ENCODE measurements around the gene HES6.
"Not testable (repeated sequence)": the region's sequence is repeated elsewhere in the genome, so short reads cannot be mapped to it uniquely, and the experiment has no call there.

The HES6 gene

DNA sequence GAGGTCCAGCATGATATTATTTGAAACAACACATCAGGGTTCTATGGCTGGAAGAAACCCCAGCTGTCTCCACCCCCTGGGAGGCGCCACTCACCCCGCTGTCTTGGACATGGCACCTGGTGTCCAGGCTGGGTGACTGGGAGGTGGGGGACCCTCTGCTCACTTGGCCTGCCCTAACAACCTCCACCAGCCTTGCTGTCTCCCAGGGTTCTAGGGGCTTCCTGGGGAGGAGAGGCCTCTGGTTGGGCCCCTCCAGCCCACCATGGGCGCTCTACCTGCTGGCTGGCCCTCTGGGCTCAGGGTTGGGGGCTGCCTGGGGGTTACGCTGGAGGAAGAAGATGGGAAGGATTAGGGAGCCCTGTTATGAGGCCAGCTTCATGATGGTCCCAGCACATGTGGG is 32.3 kb upstream of the HES6 start:
- DNase-seq = no peak

DNA sequence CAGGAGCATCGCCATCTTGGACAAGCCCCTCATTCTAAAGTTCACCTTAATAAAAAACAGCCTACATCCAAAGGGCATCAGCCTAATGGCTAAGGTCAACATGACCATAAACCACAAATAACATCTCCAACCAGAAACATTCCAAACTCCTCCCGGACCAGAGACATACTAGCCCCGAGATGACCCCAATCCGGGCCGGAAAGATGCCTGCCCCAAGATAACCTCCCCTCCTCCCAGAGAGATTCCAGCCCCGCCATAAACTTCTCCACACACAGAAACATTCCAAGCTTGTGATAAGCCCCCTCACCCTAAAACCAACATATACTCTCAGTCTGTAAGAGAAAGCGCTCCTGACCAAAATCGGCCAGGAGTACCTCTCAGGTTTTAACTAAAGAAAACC is 31.8 kb upstream of the HES6 start:
- DNase-seq = not testable (repeated sequence)

DNA sequence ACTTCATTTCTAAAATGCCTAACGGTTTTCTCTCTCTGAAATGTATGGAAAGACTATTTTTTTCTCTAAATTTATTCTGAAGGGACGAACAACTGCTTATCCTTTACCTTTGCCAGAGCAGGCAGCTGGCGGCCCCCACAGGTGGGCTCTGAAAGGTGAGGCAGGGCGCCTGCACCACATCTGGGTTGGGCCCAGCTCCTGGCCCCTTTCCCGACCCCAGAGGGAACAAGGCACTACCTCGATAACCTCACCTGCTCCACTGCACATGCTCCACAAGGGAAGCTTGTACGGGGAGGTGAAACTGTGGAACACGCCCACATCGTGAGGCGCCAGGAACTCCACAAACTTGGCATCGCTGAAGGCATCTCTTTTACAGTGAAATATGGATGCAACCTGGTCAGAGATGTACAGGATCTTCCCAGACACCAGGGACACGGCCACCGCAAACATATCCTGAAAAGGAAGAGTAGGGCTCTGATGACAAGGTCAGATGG is 31.3 kb upstream of the HES6 start:
- DNase-seq = no peak

DNA sequence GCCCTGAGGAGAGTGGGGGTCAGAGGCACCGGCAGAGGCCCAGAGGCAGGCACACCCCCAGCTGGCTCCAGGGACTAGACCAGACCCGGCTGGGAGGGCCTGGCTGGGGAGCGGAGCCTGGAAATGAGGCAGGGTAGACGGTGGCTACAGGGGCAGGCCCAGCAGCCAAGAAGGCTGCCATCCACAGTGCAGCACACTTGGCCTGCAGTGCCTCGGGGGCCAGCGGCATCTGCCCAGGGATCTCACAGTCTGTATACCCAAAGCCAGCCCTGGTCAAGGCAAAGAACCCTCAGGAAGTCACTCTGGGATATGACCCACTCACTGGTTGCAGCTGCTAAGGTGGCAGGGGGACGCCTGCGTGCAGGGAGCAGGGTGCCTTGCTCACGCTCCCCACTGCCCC is 30.8 kb upstream of the HES6 start:
- no peak for DNase-seq

DNA sequence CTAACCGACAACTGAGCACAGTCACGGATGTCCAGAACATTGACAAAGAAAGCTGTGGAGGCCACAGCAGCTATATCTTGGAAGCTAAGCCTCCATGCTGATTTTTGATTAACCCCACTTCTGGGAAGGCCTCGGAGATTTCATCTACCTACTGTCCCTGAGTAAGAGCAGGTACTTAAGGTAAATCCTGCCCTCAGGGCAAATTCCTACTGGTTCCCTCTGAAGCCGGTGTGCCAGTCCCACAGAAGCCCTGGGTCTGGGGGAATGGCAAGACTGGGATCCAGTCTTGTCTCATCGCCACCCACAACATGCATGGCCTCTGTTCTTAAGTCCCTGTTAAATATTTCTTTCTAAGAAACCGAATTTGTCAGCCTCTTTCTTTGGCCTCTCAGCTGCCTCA is 29.9 kb upstream of the HES6 start:
- DNase-seq = no peak

DNA sequence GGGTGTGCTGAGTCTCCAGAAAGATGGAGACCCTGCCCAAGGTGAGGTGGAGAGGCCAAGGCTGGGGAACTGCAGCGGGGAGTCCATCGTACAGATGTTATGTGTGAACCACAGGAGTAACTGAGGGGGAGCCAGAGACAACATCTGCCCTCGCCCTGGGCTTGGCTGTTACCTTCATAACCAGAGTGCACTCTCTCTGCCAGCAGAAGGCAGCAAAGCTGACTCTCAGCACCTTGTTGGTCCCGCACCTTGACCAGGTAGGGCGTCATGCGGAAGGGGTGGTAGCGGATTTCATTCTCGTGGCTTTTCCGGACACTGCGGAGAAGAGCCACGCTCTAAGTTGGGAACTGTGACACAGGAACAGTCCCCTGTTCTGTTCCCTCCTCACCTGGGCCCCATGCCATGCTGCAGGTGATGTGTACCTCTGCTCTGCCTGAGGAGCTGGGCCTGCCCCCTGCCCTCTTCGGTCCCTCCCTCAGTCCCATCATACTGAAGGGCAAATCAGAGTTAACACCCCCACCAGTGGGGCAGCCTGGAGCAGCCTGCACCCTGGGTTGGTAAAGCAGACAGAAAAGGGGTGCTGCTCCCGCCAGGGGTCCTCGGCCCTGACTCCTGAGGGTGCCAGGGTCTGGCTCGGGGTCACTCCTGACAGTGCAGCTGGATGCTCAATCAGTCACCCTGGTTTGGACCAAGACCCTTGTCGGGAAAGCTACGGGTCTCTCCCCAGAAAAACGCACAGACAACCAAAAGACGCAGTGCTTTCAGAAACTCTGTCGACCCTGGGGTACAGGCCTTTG is 28.2 kb upstream of the HES6 start:
- DNase-seq = no peak

DNA sequence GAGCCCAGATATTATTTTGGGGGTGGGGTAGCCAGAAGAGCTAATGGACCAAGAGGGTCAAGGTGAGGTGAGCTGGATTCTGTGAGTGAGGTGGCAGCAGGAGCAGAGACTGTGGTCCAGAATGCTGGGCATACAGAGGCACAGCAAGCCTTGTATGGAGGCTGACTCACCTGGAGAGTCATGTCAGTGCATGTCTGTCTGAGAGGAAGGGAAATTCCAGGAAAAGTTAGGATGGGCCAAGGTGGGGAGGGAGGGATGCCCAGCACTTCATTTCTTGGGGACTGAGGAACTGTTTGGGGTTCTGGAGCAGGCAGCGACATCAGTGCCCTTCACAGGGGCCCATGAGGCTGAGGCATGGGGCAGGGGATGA is 27.5 kb upstream of the HES6 start:
- no peak for DNase-seq

DNA sequence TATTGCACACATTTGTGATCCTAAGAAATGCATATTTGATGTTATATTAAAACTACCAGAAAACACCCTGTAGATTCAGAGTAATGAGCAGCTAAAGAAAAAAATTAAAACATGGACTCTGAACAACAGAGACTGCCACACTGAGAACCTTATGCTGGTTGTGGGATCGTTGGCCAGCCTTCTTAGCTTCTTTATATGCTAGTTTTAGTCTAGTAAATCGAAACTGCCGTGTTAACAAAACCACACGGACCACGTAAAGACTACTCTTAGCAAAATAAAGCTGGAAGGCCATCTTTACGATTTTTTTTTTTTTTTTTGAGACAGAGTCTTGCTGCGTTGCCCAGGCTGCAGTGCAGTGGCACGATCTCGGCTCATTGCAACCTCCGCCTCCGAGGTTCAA is 25.8 kb upstream of the HES6 start:
- DNase-seq = no peak

DNA sequence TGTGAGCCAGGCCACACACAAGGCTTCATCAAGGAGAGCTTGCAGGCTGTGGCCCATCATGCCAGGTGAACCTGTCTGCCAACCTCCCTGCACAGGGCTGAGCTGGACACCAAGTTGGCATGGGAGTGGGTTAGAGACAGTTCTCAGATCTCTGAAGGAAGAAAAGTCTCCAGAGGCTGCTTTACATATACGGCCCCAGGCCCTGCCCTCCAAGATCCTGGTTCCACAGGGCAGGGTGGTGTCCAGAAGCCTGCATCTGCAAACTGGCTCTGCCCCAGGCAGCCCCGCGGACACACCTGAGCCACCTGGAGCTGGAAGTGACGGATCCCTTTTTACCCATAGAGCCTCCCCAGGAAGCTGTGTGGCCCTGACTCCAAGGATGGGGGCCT is 24.2 kb upstream of the HES6 start:
- no peak for DNase-seq

DNA sequence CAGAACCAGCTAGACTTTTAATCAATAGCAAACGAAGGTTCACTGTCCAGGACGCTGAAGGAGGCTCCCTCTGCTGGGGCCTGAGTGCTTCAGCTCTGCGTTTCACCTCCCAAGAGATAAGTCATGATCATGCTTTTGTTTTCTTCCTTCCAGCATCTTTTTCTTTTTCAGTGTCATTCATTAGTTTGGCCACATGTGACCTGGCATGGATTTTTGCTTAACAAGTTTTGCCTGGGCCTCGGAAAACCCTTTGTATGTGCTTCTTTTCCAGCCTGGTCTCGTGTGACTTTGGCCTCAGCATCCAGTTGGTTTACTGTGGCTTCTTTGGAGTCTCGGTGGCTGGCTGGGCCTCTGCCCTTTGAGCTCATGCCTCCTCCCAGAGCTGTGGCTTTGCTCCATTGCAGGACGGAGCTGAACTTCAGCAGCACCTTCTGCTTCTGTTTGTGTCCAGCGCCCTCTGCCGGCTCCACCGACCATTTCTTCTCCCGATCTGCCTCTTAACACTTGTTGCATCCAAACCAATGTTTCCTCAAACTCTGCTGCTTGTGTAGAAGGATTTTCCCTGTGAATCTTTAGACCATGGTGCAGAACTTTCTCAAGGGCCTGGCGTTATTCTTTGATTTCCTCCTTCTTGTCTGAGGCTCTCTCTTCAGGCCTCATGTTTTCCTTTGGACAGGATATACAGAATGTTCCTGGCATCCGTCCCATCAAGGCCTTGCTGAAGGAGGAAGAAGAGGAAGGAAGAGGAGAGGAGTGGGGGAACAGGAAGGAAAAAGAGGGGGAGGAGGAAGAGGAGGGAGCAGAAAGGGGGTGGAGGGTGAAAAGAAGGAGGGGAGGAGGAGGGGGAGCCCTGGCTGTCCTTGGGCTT is 23.6 kb upstream of the HES6 start:
- DNase-seq = peak; percentile 73 to 82

DNA sequence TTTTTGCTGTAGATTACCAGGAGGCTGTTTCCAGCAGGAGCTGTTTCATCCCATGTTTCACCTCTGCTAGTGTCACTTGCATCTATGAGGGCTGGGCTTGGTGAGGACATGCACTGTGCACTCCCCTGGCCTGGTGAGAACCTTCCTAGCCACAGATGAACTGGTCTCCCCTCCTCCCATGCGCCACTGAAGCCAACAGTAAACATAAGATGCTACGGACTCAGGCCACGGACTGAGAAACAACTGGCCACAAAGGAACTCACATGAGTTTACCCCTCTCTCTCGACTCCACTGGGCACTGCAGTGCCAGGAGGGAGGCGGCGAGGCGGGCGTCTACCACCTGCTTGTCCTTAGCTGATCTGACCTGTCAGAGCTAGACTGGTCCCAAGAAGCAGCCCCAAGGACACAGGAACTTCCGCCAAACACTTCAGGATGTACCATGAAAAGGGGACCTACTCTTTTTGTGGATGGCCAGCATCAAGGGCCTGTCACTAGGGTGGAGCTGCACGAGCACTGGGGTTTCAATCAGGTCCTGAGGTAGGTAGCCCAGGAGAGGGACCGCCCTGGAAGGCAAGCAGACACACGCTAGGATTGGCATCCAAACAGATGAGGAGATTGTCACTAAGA is 22.8 kb upstream of the HES6 start:
- no peak for DNase-seq

DNA sequence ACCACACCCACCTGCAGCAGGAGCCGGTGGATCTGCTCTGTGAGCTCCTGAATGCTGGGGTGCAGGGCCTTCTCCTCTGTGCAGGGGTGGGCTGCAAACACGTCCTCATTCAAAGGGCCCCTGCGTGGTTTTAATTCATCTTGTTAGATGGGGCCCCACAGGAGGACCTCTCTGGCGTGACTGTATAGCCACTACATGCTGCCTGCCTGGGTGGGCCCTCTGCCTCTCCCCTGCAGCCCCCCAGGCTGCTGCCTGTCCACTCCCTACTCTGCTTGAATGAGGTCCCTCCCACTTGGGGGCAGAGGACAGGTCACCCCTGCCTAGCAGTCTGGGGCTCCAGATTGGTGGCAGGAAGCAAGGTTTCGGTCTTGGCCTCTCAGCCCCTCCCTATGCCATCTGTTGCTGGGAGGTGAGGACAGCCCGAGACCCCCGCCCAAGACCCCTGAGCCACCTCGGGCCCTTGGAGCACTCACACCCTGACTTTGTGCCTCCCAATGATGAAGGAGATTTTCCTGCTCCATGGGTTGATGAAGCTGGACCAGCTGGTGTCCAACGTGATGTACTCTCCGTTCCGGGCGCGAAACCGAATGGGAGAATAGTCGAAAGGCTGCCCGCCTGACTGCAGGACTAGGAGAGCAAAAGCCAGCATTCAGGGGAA is 22.0 kb upstream of the HES6 start:
- no peak for DNase-seq

DNA sequence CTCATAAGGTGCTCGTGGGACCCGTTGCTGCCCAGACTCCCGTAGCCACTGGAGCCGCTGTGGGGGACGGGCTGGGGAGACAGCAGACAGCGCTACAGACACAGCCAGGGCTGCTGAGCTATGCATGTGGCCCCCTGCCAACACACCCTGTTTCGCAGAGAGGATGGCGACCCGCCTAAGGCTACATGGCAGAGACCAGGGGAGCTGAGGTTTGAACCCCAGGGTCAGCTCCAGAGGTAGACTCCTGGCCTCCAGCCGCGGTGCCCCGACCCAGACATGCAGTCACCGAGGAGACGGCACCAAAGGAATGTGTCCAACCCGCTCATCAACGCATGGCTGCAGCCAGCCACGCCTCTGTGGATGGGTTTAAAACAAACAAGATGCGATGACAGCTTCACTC is 21.0 kb upstream of the HES6 start:
- no peak for DNase-seq

DNA sequence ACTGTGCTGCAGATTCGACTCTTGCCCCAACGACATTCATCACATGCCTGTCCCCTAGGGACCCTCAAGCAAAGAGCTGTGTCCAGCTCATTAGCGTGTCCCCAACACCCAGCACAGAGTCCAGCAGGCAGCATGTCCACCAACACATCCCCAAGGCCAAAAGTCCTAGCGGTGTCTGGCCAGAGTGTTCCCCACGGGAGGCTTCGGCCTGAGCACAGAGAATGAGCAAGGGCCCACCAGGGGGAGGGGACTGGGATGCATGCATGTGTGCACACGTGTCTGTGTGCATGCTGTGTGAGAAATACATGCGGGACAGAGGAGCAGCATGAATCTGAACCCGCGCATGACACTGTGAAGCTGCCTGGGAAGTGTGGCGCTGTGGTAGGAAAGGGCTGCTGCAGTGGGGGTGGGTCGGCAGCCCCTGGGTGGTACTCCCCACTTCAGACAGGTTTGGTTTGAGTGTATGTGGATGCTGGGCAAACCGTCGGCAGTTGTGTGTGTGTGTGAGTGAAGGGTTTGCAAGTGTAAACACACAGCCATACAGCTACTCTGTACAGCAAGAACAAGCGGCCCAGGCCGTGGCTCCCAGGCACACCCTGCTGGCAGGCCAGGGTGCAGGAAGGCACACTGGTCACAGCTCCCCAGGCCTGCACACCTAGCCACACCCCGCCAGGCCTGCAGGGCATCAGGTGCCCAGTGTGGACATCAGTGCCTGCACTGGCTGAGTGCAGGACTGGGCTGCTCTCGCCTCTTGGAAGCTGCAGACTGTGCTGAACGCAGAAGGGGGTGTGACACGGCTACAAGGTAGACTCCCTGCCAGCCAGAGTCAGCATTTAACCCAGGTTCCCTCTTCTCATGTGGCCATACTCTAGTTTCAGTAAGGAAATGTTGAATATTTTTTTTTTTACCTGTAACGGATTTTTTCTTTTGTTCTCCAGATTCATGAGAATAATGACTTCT is 19.5 kb upstream of the HES6 start:
- no peak for DNase-seq

DNA sequence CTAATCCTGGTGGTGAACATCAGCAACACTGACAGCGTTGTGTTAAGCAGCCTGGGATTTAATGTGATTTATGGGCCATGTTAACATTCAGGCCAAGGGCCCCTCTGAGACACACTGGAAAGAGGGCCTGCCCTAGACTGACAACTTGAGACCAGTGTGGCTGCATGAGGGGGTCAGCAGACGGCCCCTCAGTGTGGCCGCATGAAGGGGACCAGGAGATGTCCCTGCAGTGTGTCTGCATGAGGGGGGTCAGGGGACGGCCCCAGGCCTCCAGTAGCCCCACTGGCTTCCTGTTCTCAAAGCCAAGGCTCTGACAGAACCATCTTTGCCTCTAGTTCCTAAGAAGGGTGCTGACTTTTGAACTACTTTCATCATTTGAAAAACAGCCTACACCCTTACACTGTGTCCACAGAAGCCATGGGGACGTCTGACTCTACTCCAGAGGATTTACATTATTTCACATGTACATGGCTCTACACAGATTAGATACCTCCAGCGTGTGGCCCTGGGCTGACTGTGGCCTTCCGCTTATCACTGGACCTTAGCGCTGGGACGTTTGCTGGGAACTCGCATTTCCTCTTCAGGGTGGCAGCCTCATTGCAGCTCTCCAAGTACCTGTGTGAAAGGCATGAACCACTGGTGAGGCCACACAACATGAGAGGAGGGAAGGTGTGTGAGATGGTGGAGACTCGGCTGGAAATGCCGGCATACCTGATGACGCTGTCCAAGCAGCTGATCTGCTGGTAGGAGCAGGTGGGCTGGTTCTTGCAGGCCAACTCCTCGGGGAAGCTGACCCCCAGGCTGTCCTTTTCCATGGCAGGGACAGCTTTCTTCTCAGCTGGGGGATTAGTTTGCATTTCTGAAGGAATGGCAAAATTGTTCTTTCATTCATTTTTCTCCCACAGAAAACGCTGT is 18.2 kb upstream of the HES6 start:
- DNase-seq = no peak

DNA sequence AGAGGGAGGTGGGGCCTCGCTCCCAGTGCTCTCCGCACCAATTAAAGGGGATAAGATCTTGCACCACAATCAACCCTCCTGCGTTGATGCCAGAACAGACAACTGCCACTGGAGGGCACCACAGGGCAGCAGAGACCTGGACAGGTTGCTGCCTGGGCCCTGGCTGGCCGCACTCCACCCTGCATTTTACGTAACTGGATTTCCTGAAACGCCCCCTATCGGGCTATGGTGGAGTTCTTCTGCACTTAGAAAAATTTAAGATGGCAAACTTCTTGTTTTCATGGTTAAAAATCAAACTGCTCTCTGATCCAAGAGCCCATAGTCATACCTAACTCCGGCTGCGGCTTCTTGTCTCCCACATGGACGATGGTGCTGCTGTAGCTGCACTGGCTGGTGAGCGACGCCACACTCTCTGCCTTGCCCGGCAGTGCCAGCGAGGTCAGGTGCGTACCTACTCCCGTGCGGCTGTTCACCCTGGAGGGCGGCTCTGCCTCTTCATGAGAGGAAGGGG is 16.8 kb upstream of the HES6 start:
- DNase-seq = peak; percentile 86 to 92

DNA sequence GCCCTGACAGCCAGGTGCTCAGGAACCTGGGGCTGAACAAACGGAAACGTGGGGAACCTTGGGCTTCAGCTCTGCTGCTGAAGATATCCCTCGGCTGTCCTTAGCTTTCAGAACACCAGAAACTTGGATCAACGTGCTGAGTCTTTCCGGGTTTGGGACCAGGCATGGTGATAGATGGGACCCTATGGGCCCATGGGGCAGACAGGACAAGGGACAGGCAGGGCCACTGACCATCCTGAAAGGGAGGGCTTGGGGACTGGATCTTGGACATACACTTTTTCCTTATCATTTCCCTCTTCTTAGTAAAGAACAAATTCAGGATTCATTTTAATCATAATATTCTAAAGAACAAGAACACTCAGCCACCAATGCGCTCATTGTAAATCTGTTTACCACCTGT is 16.3 kb upstream of the HES6 start:
- no peak for DNase-seq

DNA sequence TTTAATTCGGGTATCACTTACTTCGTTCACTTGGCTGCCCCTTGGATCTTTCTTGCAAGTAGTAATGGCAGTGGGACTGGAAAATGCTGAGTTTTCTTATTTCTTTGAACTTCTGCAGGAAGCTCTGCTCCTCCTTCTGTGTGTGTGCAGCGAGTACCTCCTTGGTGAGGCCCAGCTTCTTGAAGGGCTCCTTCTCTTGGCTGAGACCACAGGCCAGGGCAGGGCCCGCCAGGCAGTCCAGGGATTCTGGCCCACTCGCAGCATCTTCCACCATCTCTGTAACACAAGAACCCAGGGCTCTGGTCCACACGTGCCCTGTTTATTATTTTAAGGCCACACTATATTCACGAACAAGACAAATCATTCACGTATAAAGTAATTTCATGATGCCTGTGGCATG is 15.8 kb upstream of the HES6 start:
- DNase-seq = no peak

DNA sequence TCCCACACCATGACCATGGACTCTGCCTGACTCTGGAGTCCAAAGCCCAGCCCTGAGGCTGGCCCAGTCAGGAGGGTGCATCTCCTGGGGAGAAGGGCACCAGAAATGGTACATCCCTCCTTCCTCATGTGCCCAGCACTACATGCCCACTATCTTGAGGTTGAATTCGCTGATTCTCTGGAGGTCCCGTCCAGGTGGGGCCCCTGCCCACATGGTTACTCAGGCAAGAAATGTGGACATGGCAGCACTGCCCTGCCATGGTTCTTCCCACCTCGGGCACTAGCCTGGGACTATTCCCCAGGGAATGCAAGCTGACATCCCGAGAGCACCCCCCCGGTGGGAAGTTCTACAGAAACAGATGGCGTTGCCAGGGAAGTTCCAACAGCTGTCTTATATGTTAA is 15.3 kb upstream of the HES6 start:
- no peak for DNase-seq

DNA sequence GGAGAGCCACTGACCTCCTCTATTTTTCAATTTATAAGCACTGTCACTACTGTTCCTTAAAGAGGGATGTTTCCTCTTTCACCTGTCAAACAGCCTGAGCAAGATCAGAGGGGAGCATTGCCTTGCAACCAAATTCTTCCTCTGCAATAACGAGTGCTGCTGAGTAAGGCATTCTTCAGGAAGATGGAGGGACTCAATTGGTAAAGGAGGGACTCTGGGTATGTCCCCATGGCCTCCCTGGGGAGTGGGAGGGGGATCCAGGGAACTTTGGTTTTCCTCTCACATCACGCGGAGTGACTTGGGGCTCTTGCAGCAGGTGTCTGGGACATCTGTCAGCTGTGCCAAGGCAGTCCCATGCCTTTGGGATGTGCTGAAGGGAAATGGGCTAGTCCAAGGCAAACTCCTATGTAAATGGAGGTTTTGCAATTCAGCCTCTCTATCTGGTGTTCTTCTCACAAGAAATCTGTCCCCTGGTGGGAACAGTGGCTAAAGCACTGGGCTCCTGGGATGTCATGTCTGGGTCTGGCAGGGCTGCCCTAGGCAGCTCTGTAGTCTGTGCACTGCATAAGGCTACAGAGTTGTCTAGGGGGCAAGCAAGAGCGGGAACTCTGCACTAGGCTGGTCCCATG is 14.4 kb upstream of the HES6 start:
- DNase-seq = no peak

Data from SHP77 (cell line).